Trophoblast cell (in vitro differentiated cells and primary cell): ENCODE measurements around the gene A3GALT2.

Source experiments
- DNase-seq, 2 donors: peaks; one replicate each; pipeline ENCODE4 v3.0.0-alpha.2; 2016
- H2AFZ ChIP-seq: 2 replicates; pipeline ENCODE4 v1.6.1; 2013; ENCODE audit warnings: low read length, moderate library complexity, mild to moderate bottlenecking; ENCODE audit not compliant: insufficient read depth, poor library complexity
- H2AK5ac ChIP-seq: 2 replicates; pipeline ENCODE4 v1.6.1; 2013; ENCODE audit warnings: mild to moderate bottlenecking, low read length
- H2BK120ac ChIP-seq: 2 replicates; pipeline ENCODE4 v1.6.1; 2013; ENCODE audit warnings: low read length, mild to moderate bottlenecking, moderate library complexity; ENCODE audit not compliant: insufficient read depth, poor library complexity
- H2BK12ac ChIP-seq: 2 replicates; pipeline ENCODE4 v1.6.1; 2013; ENCODE audit warnings: mild to moderate bottlenecking, low read length, moderate library complexity
- H2BK5ac ChIP-seq: 2 replicates; pipeline ENCODE4 v1.6.1; 2013; ENCODE audit warnings: low read length, low read depth, moderate library complexity, mild to moderate bottlenecking; ENCODE audit not compliant: poor library complexity
- H3K14ac ChIP-seq: 2 replicates; pipeline ENCODE4 v1.6.1; 2013; ENCODE audit warnings: mild to moderate bottlenecking, low read length
- H3K18ac ChIP-seq: 2 replicates; pipeline ENCODE4 v1.6.1; 2013; ENCODE audit warnings: mild to moderate bottlenecking, low read length
- H3K23ac ChIP-seq: 2 replicates; pipeline ENCODE4 v1.6.1; 2013; ENCODE audit warnings: low read length
- H3K27ac ChIP-seq: 2 replicates; pipeline ENCODE4 v1.5.1; 2013; ENCODE audit warnings: low read depth, mild to moderate bottlenecking, inconsistent platforms, low read length, moderate library complexity
- H3K27me3 ChIP-seq: 2 replicates; pipeline ENCODE4 v1.6.1; 2013; ENCODE audit warnings: inconsistent platforms, mild to moderate bottlenecking, low read length, moderate library complexity; ENCODE audit not compliant: insufficient read depth
- H3K36me3 ChIP-seq, 2 experiments: 1 replicate in 1 of 2; 2 replicates in 1 of 2; pipeline ENCODE4 v1.6.1; 2013; ENCODE audit warnings: low read length in 2 of 2, mild to moderate bottlenecking in 2 of 2, moderate library complexity in 1 of 2; ENCODE audit not compliant: insufficient read depth in 2 of 2, control insufficient read depth in 1 of 2
- H3K4ac ChIP-seq: 2 replicates; pipeline ENCODE4 v1.6.1; 2013; ENCODE audit warnings: low read depth, mild to moderate bottlenecking, low read length, moderate library complexity
- H3K4me1 ChIP-seq, 2 experiments: 1 replicate in 1 of 2; 2 replicates in 1 of 2; pipeline ENCODE4 v1.6.1; 2013; ENCODE audit warnings: low read length in 2 of 2, mild to moderate bottlenecking in 2 of 2, moderate library complexity in 1 of 2; ENCODE audit not compliant: insufficient read depth in 2 of 2, control insufficient read depth in 1 of 2
- H3K4me2 ChIP-seq: 2 replicates; pipeline ENCODE4 v1.6.1; 2013; ENCODE audit warnings: inconsistent platforms, mild to moderate bottlenecking, low read length, moderate library complexity
- H3K4me3 ChIP-seq: 2 replicates; pipeline ENCODE4 v1.5.1; 2013; ENCODE audit warnings: mild to moderate bottlenecking, low read depth, low read length, inconsistent platforms
- H3K79me1 ChIP-seq: one replicate; pipeline ENCODE4 v1.6.1; 2013; ENCODE audit warnings: low read length
- H3K79me2 ChIP-seq: 2 replicates; pipeline ENCODE4 v1.6.1; 2013; ENCODE audit warnings: low read length, mild to moderate bottlenecking; ENCODE audit not compliant: control insufficient read depth, insufficient read depth, poor library complexity
- H3K9ac ChIP-seq: 2 replicates; pipeline ENCODE4 v1.6.1; 2013; ENCODE audit warnings: mild to moderate bottlenecking, low read length
- H3K9me3 ChIP-seq: 2 replicates; pipeline ENCODE4 v1.6.1; 2013; ENCODE audit warnings: low read depth, mild to moderate bottlenecking, control low read depth, inconsistent platforms, low read length; ENCODE audit not compliant: insufficient read depth
- H4K12ac ChIP-seq: 2 replicates; pipeline ENCODE4 v1.6.1; 2013; ENCODE audit warnings: low read depth, mild to moderate bottlenecking, low read length, moderate library complexity
- H4K8ac ChIP-seq: 2 replicates; pipeline ENCODE4 v1.6.1; 2013; ENCODE audit warnings: low read depth, mild to moderate bottlenecking, low read length, moderate library complexity
- H4K91ac ChIP-seq: one replicate; pipeline ENCODE4 v1.6.1; 2013; ENCODE audit warnings: low read depth, mild to moderate bottlenecking, low read length, moderate library complexity
- WGBS: extraction: QIAGEN DNeasy Blood & Tissue Kit; methylation state at CpG from one replicate; pipeline ENCODE4 v1.1.7; 2013; ENCODE audit warnings: missing lambda C conversion rate; ENCODE audit not compliant: insufficient read length, insufficient coverage; ENCODE audit errors: extremely low coverage; 5-methylcytosine and 5-hydroxymethylcytosine counted together

Gene A3GALT2

DNA sequence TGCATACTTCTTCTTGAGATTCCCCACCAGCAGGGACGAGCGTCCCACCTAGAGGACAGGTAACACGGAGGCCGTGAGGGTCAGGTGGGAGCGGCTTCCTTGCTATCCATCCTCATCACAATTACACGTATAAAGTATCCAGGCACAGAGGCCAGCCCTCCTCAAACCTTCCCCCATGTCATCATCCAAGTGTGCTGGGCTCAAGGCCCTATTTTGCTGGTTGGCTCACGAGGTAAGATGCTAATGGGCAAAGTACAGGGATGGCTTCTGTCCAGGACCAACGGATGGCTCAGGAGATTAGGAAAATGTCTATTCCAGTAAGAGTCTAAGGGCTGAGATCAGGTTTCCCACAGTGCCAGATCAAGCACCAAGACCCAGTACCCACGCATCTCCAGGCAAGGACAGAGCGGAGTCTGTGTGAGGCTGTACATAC lies 11.5 kb upstream of the A3GALT2 start:
- H3K79me1 ChIP-seq = peaks cover 2% of the 10 kb centered on the region
- H3K4me3 ChIP-seq = no peak overlapping the region
- peaks cover 6 to 10% of the 10 kb centered on the region in 2 experiments for H3K4me1 ChIP-seq
- H2AK5ac ChIP-seq = no peak overlapping the region
- H3K18ac ChIP-seq = no peak overlapping the region
- no peak overlapping the region for H4K91ac ChIP-seq
- no peak overlapping the region for H3K27ac ChIP-seq
- H2BK12ac ChIP-seq = no peak overlapping the region
- no peak for DNase-seq
- no CpG with 5 or more reads among the region's 10 CpGs for WGBS
- H2BK5ac ChIP-seq = peak overlapping the region; percentile 3
- H3K4me2 ChIP-seq = no peak overlapping the region
- H3K36me3 ChIP-seq = peaks cover 54 to 76% of the 10 kb centered on the region in 2 experiments
- H2BK120ac ChIP-seq = no peak overlapping the region
- peaks cover 3% of the 10 kb centered on the region for H3K9me3 ChIP-seq
- H4K8ac ChIP-seq = no peak overlapping the region
- no peak overlapping the region for H3K23ac ChIP-seq
- H3K14ac ChIP-seq = no peak overlapping the region
- H3K4ac ChIP-seq = no peak overlapping the region
- peaks cover 4% of the 10 kb centered on the region for H3K79me2 ChIP-seq
- no peak overlapping the region for H3K9ac ChIP-seq
- H2AFZ ChIP-seq = no peak overlapping the region
- no peaks in the 10 kb centered on the region for H3K27me3 ChIP-seq
- no peak overlapping the region for H4K12ac ChIP-seq

DNA sequence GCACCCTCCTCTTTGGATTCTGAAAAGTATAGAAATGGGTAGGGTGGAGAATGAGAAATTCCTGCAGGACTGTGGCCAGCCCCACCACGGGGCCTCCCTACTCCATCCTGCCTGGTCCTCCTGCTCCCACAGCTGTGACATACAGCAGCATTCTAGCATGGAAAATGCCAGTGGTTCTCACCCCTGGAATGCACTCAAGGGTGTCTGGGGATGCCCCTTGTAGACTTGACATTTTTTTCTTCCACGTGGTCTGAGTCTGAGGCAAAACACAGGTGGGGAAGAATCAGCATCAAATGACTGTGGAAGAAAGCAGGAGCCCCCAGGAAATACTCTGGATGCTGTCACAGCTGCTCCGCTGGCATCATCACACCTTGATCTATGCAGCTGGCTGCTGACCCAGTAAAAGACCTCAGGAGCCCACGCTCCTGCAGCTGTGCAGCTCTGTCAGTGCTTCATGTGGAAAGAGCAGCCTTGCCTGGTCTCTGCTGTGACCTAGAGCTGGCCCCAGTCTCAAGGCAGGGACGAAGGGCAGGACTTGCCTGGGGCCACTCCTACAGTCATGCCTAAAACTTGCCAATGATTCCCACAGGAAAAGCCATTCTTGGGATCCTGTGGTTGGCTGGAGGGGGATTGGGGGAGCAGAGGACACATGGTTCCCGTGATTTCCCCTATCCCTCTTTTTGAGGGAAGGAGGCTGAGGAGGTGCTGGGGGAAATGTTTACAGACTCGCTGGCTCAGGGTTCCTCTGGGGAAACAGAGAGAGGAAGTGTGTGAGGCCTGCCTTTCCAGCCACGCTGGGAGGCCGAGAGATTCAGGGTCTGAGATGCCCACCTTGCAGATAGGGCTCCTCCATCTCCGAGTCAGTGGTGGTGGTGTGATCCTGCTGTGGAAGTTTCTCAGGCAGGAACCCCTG lies 10.8 kb upstream of the A3GALT2 start:
- no peak overlapping the region for H3K23ac ChIP-seq
- H3K27me3 ChIP-seq = no peaks in the 10 kb centered on the region
- H3K4me2 ChIP-seq = no peak overlapping the region
- no CpG with 5 or more reads among the region's 10 CpGs for WGBS
- H3K9ac ChIP-seq = no peak overlapping the region
- peak overlapping the region; percentile 3 for H2BK5ac ChIP-seq
- peaks cover 3% of the 10 kb centered on the region for H3K9me3 ChIP-seq
- H3K4ac ChIP-seq = no peak overlapping the region
- no peak overlapping the region for H3K14ac ChIP-seq
- no peak overlapping the region for H2AK5ac ChIP-seq
- no peak overlapping the region for H2AFZ ChIP-seq
- H3K36me3 ChIP-seq = peaks cover 58 to 81% of the 10 kb centered on the region in 2 experiments
- DNase-seq = peak; percentile 74 to 79
- no peak overlapping the region for H2BK120ac ChIP-seq
- H4K8ac ChIP-seq = no peak overlapping the region
- H3K4me1 ChIP-seq = peaks cover 6 to 8% of the 10 kb centered on the region in 2 experiments
- H2BK12ac ChIP-seq = no peak overlapping the region
- no peak overlapping the region for H3K27ac ChIP-seq
- H3K18ac ChIP-seq = no peak overlapping the region
- peaks cover 2% of the 10 kb centered on the region for H3K79me1 ChIP-seq
- H4K91ac ChIP-seq = no peak overlapping the region
- peaks cover 4% of the 10 kb centered on the region for H3K79me2 ChIP-seq
- no peak overlapping the region for H4K12ac ChIP-seq
- H3K4me3 ChIP-seq = no peak overlapping the region

GRCh38 chr1:33330906-33331305 lies 10.0 kb upstream of the A3GALT2 start:
- WGBS = no CpG with 5 or more reads among the region's 7 CpGs
- no peak for DNase-seq
- H3K4me1 ChIP-seq = peaks cover 4 to 5% of the 10 kb centered on the region in 2 experiments

DNA sequence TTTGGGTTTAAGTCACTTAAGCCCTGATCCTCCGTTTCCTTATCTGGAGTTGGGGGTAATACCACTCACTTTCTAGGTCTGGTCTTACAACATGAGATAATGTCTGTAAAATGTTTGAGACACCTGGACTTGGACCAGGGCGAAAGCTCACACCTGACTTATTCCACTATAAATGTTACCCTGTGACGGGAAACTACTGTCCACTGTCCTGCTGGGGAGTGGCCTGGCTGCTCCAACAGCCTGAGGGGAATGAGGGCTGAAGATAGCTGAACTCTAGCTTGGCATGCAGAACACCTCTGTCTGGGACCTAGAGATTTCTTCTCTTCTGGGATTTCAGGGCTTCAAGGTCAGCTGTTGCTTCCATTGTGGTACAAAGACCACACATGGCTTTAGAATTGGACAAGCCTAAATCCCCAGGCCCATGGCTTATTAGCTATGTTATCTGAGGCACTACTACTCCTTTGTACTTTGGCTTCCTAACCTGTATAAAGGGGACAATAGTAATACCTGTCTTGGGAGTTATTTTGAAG lies 9.5 kb upstream of the A3GALT2 start:
- H3K23ac ChIP-seq = no peak overlapping the region

More at GRCh38 chr1:33330906-33331305, 10.0 kb upstream of the A3GALT2 start:
- Histone ChIP-seq H3K79me2 (peaks cover 2% of the 10 kb centered on the region), H4K12ac (no peak overlapping the region), H2AK5ac (no peak overlapping the region), H2BK5ac (no peak overlapping the region), H3K27me3 (no peaks in the 10 kb centered on the region), H3K4ac (no peak overlapping the region), H3K4me3 (peak overlapping the region; percentile 31), H3K27ac (no peak overlapping the region), H3K79me1 (no peaks in the 10 kb centered on the region), H3K23ac (no peak overlapping the region), H4K91ac (no peak overlapping the region), H3K9ac (no peak overlapping the region), H3K18ac (no peak overlapping the region), H2BK120ac (no peak overlapping the region), H4K8ac (no peak overlapping the region), H3K9me3 (peaks cover 3% of the 10 kb centered on the region), H2AFZ (no peak overlapping the region), H3K14ac (no peak overlapping the region), H3K36me3 (peaks cover 55 to 86% of the 10 kb centered on the region in 2 experiments), H3K4me2 (no peak overlapping the region), H2BK12ac (no peak overlapping the region)

More for the DNA sequence above, 9.5 kb upstream of the A3GALT2 start:
- Histone ChIP-seq H3K27me3 (no peaks in the 10 kb centered on the region), H4K91ac (no peak overlapping the region), H4K8ac (no peak overlapping the region), H3K79me2 (peaks cover 2% of the 10 kb centered on the region), H3K9ac (no peak overlapping the region), H2AFZ (no peak overlapping the region), H3K9me3 (peaks cover 3% of the 10 kb centered on the region), H2AK5ac (no peak overlapping the region), H2BK120ac (no peak overlapping the region), H3K4me1 (peaks cover 4 to 5% of the 10 kb centered on the region in 2 experiments), H3K14ac (no peak overlapping the region), H3K4me2 (no peak overlapping the region), H3K4ac (no peak overlapping the region), H3K79me1 (no peaks in the 10 kb centered on the region), H3K4me3 (no peak overlapping the region), H3K36me3 (peaks cover 58 to 91% of the 10 kb centered on the region in 2 experiments), H2BK12ac (no peak overlapping the region), H4K12ac (no peak overlapping the region), H2BK5ac (no peak overlapping the region), H3K18ac (no peak overlapping the region), H3K27ac (no peak overlapping the region)
- WGBS = no CpG with 5 or more reads among the region's 3 CpGs
- DNase-seq = peak; percentile 90 to 92
